OCI-LY7 (cell line): ENCODE results near the gene IL17A. TPM values are rescaled to one million over a fixed set of nuclear protein-coding genes. Genes with fewer than 3 reads are reported as not detected.
A peak's percentile ranks its signal among the peaks of the same experiment; 100 is the strongest.

Experiments used
- BruUV-seq: library from RNA; stranded (reverse); fragments of 400-500 nt; replicated peaks from 2 replicates; lab custom pipeline; 2021; lab: Mats Ljungman, UMichigan
- CTCF ChIA-PET: fragments of 300-600 bp; sonication (Branson Sonifier 250); formaldehyde crosslinking; loops from one replicate; lab custom pipeline; 2022; ENCODE audit warnings: antibody characterized with exemption; ENCODE audit not compliant: unreplicated experiment; lab: Charles Lee
- POLR2A ChIA-PET: fragments of 300-600 bp; sonication (Branson Sonifier 250); formaldehyde crosslinking; loops from one replicate; lab custom pipeline; 2022; ENCODE audit warnings: antibody characterized with exemption; lab: Charles Lee
- DNase-seq: peaks from one replicate; pipeline ENCODE4 v3.0.0-alpha.2; 2015; ENCODE audit warnings: low spot score
- H2AFZ ChIP-seq: fragments of 200-600 bp; sonication (generic), shearing (Covaris generic); 2 replicates; pipeline ENCODE4 v1.6.1; 2014; ENCODE audit warnings: mild to moderate bottlenecking, antibody characterized with exemption, low read length, moderate library complexity
- H3K27ac ChIP-seq: fragments of 200-600 bp; sonication (generic); 2 replicates; pipeline ENCODE4 v1.5.1; 2014; ENCODE audit warnings: mixed run types, low read depth, mild to moderate bottlenecking, moderate library complexity, low read length, inconsistent platforms; ENCODE audit not compliant: poor library complexity, severe bottlenecking
- H3K36me3 ChIP-seq: fragments of 200-600 bp; sonication (generic); 2 replicates; pipeline ENCODE4 v1.6.1; 2014; ENCODE audit warnings: mild to moderate bottlenecking, antibody characterized with exemption, low read length, moderate library complexity, mixed read lengths; ENCODE audit not compliant: insufficient read depth
- H3K4me1 ChIP-seq: fragments of 200-600 bp; sonication (generic); 2 replicates; pipeline ENCODE4 v1.5.1; 2014; ENCODE audit warnings: mild to moderate bottlenecking, low read length; ENCODE audit not compliant: insufficient read depth, poor library complexity, severe bottlenecking
- H3K4me2 ChIP-seq: fragments of 200-600 bp; sonication (generic); 2 replicates; pipeline ENCODE4 v1.6.1; 2014; ENCODE audit warnings: mild to moderate bottlenecking, low read length
- H3K4me3 ChIP-seq: fragments of 200-600 bp; sonication (generic); 2 replicates; pipeline ENCODE4 v1.5.1; 2014; ENCODE audit warnings: mild to moderate bottlenecking, low read depth, low read length; ENCODE audit not compliant: poor library complexity, severe bottlenecking
- H3K79me2 ChIP-seq: fragments of 200-600 bp; sonication (generic); 2 replicates; pipeline ENCODE4 v1.6.1; 2016; ENCODE audit warnings: low read depth, mild to moderate bottlenecking, low read length, moderate library complexity, mixed read lengths; ENCODE audit not compliant: insufficient read depth
- H3K9me2 ChIP-seq: fragments of 200-600 bp; sonication (generic); 2 replicates; pipeline ENCODE4 v1.6.1; 2016; ENCODE audit warnings: mild to moderate bottlenecking, low read length, mixed read lengths; ENCODE audit not compliant: insufficient read depth
- H3K9me3 ChIP-seq: fragments of 200-600 bp; sonication (generic); 2 replicates; pipeline ENCODE4 v1.6.1; 2014; ENCODE audit warnings: mild to moderate bottlenecking, mixed run types, low read length, mixed read lengths
- H4K20me1 ChIP-seq: fragments of 200-600 bp; sonication (generic); 2 replicates; pipeline ENCODE4 v1.6.1; 2014; ENCODE audit warnings: mild to moderate bottlenecking, antibody characterized with exemption, low read length, moderate library complexity, mixed read lengths; ENCODE audit not compliant: insufficient read depth
- EZH2phosphoT487 ChIP-seq: fragments of 200-600 bp; sonication (generic); IDR thresholded peaks from 2 replicates; pipeline ENCODE4 v1.6.1; 2018; ENCODE audit warnings: low read depth, borderline replicate concordance, mild to moderate bottlenecking, mixed run types, antibody characterized with exemption, low read length, moderate library complexity, mixed read lengths
- intact Hi-C: fragments of 100-400 bp; cut with micrococcal nuclease; formaldehyde crosslinking; loops from one replicate; pipeline ENCODE4 v1.10.0; 2022; ENCODE audit not compliant: unreplicated experiment
- total RNA-seq, 2 experiments: library from RNA; depleted of rRNA in 1 of 2; stranded (reverse); fragments of >200 nt in 1 of 2; shearing (Covaris generic) in 1 of 2; gene quantifications; 2 replicates each; pipeline ENCODE4 v1.2.3, GENCODE V29; 2014 to 2022
- TF ChIP-seq, protein P1 (sequence below): fragments of 200-600 bp; sonication (generic); conservative IDR thresholded peaks from 2 replicates; pipeline ENCODE4 v1.5.1; 2014; ENCODE audit warnings: mild to moderate bottlenecking, antibody characterized with exemption, low read length, moderate library complexity, mixed read lengths

The IL17A gene
- total RNA-seq, 2 experiments from 2014 or later, result not detected

DNA sequence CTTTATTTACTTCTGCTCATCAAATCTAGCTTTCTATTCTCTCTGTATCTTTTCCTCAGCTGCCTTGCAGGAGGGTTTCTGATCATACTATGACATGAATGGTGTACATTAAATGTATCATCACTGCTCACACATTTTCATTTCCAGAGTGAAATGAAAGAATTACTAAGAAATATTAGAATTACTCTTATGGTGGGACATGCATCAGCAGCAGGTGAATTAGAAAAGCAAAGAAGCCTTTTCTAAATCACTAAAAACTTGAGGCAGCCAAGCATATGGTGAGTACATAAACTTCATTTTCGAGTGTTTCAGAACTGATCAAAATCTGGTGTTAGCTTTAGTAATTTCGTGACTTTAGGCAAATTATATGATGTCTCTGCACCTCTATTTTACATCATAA is 23.6 kb downstream of the IL17A start:
- no peak for TF ChIP-seq EZH2phosphoT487
- TF ChIP-seq, protein P1, sequence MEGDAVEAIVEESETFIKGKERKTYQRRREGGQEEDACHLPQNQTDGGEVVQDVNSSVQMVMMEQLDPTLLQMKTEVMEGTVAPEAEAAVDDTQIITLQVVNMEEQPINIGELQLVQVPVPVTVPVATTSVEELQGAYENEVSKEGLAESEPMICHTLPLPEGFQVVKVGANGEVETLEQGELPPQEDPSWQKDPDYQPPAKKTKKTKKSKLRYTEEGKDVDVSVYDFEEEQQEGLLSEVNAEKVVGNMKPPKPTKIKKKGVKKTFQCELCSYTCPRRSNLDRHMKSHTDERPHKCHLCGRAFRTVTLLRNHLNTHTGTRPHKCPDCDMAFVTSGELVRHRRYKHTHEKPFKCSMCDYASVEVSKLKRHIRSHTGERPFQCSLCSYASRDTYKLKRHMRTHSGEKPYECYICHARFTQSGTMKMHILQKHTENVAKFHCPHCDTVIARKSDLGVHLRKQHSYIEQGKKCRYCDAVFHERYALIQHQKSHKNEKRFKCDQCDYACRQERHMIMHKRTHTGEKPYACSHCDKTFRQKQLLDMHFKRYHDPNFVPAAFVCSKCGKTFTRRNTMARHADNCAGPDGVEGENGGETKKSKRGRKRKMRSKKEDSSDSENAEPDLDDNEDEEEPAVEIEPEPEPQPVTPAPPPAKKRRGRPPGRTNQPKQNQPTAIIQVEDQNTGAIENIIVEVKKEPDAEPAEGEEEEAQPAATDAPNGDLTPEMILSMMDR, result no peak
- Histone ChIP-seq H3K9me3 (no peaks in the 10 kb centered on the region), H3K4me2 (no peak overlapping the region), H3K4me3 (no peak overlapping the region), H4K20me1 (no peaks in the 10 kb centered on the region), H3K27ac (no peak overlapping the region), H2AFZ (no peak overlapping the region), H3K36me3 (no peaks in the 10 kb centered on the region), H3K79me2 (no peaks in the 10 kb centered on the region), H3K9me2 (no peaks in the 10 kb centered on the region), H3K4me1 (no peaks in the 10 kb centered on the region)
- intact Hi-C loops, result no loop called here
- ChIA-PET CTCF (no interaction called here), POLR2A (no interaction called here)
- BruUV-seq, result no TSS peak
- no peak for DNase-seq

DNA sequence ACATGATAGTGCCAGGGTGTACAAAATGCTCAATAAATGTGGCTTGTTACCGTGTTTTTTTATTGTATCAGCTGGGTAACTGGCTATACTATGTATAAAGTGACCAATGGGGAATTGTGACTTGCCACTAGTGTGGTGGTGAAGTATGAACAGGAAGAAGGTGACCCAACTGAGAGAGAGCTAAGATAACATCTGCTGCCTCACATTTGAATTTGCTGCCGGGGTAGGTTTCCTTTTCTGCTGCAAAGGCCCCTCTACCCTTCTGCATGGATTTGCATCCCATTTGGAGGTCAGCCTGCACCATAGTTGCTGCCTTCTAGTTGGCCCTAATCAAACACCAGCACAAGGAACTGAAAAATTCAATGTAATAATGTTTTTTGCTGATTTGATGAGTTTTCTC is 24.1 kb downstream of the IL17A start:
- no peak overlapping the region for H3K27ac ChIP-seq
- no peaks in the 10 kb centered on the region for H3K4me1 ChIP-seq
- no peaks in the 10 kb centered on the region for H3K79me2 ChIP-seq
- no peaks in the 10 kb centered on the region for H3K9me2 ChIP-seq
- no TSS peak for BruUV-seq
- H3K4me3 ChIP-seq, result no peak overlapping the region
- DNase-seq, result no peak
- H2AFZ ChIP-seq, result no peak overlapping the region
- H3K36me3 ChIP-seq, result no peaks in the 10 kb centered on the region
- H3K4me2 ChIP-seq, result no peak overlapping the region
- ChIA-PET POLR2A (interaction anchor here (0.6 kb wide), 1 partner anchor 30 kb away, joined by 3 read pairs; no protein-coding TSS in a partner anchor), CTCF (no interaction called here)
- no peak for TF ChIP-seq EZH2phosphoT487
- TF ChIP-seq, protein P1, result no peak
- no peaks in the 10 kb centered on the region for H3K9me3 ChIP-seq
- H4K20me1 ChIP-seq, result no peaks in the 10 kb centered on the region
- intact Hi-C loops, result no loop called here

DNA sequence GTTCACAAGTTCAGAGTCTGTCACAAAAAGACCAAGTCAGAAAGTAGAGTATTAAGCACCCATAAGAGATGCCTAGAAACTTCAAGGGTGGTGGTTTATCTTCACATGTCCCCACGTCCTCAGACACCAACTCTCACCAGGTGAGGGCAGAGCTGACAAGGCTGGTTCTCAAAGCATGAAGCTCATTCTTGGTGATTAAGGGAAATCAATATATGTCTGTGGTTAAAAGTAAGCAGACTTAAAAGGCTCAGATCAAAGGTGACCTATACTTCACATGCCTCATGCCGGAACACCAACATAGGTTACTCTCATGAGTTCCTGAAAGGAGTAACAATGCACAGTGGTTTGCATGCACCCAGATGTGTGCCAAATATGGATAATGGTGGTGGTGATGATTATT is 27.0 kb downstream of the IL17A start:
- intact Hi-C loops, result no loop called here
- no TSS peak for BruUV-seq
- Histone ChIP-seq H4K20me1 (no peaks in the 10 kb centered on the region), H3K79me2 (no peaks in the 10 kb centered on the region), H3K4me2 (no peak overlapping the region), H3K27ac (no peak overlapping the region), H3K9me3 (no peaks in the 10 kb centered on the region), H3K9me2 (no peaks in the 10 kb centered on the region), H3K36me3 (no peaks in the 10 kb centered on the region), H2AFZ (no peak overlapping the region), H3K4me1 (no peaks in the 10 kb centered on the region), H3K4me3 (no peak overlapping the region)
- CTCF ChIA-PET, result no interaction called here
- POLR2A ChIA-PET, result interaction anchor here (1.1 kb wide), 1 partner anchor 26 kb away, joined by 3 read pairs; no protein-coding TSS in a partner anchor
- no peak for DNase-seq
- TF ChIP-seq EZH2phosphoT487, result no peak
- TF ChIP-seq, protein P1, result peak; percentile 24; the same call in 1 of the 2 replicates
